ENCODE data around the gene RFX5. TPM values are rescaled to one million over a fixed set of nuclear protein-coding genes. Genes with fewer than 3 reads are reported as not detected.

Gene RFX5
- total RNA-seq (2022; extraction: Qiagen RNA extraction): 18.4 to 23.2 TPM (median 19.2 TPM) in 5 replicates

DNA sequence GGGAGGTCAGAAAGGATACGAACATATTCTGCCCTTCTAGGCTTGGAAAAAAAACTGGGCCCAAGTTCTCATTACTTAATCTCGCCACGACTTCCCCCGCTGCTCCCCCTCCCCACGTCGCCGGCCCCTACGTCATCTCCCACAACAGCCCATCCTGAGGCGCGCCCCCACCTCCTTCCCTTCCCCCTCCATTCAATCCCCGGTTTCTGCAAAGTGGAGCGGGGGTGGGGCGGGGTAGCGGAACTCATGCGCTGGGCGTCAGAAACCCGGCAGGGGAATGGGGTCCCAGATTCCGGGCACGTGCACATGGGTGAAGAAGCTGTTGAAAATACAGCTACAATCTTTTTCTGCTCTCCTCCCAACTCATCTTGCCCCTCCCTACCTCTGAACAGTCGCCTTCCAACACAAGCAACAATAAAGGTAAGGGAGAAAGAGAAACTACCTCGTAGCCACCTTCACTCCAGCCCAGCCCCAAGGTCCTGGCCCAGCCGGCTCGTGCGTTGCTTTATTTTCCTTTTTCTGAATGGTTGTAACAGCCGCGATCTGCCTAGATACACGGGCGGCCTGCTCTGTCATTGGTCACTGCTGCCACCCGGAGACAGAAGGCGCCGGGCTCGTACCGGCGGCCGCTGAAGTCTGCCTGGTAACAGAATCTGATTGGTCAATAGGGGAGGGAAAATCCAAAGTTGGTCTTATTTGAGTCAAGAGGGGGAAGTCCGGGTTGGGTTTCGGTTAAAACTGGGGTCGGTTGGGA lies at the start of gene RFX5:
Gene RFX5 (minus strand): TSS at position 484 of the 754 bp plus-strand sequence. CDS start 932 bp downstream, outside the sequence.

GRCh38 chr1:151372058-151372934 lies 25.2 kb upstream of the RFX5 start, which contains the start of gene SELENBP1:
SELENBP1 (minus strand) TSS chr1:151372705; CDS start chr1:151372641, 64 bp downstream.

GRCh38 chr1:151327223-151327902 lies 19.7 kb downstream of the RFX5 start, which contains the start of gene PI4KB:
PI4KB (minus strand) TSS chr1:151327416; CDS start chr1:151316481, 10,935 bp downstream.

Other genes starting within 250 kb of the RFX5 start
- 1.5 to 2.3 TPM (median 1.5 TPM) in 5 replicates for gene SEMA6C, start 200.6 kb downstream of the RFX5 start, total RNA-seq (2022; extraction: Qiagen RNA extraction)
- gene TNFAIP8L2, start 190.6 kb downstream of the RFX5 start, total RNA-seq (2022; extraction: Qiagen RNA extraction): not detected in 5 replicates
- 5.2 to 7.3 TPM (median 7.1 TPM) in 5 replicates for gene LYSMD1, start 181.3 kb downstream of the RFX5 start, total RNA-seq (2022; extraction: Qiagen RNA extraction)
- gene SCNM1, start 181.1 kb downstream of the RFX5 start, total RNA-seq (2022; extraction: Qiagen RNA extraction): 45.2 to 49.4 TPM (median 47.4 TPM) in 5 replicates
- gene TMOD4, start 171.3 kb downstream of the RFX5 start, total RNA-seq (2022; extraction: Qiagen RNA extraction): 0.23 to 0.43 TPM (median 0.35 TPM) in 3 of 5 replicates, not detected in the others
- 49.1 to 77.7 TPM (median 52.5 TPM) in 5 replicates for gene VPS72, start 157.1 kb downstream of the RFX5 start, total RNA-seq (2022; extraction: Qiagen RNA extraction)
- gene PIP5K1A, start 148.7 kb downstream of the RFX5 start, total RNA-seq (2022; extraction: Qiagen RNA extraction): 57.0 to 64.9 TPM (median 60.7 TPM) in 5 replicates
- 173 to 199 TPM (median 198 TPM) in 5 replicates for gene PSMD4, start 92.5 kb downstream of the RFX5 start, total RNA-seq (2022; extraction: Qiagen RNA extraction)
- 11.3 to 15.1 TPM (median 13.2 TPM) in 5 replicates for gene ZNF687, start 65.0 kb downstream of the RFX5 start, total RNA-seq (2022; extraction: Qiagen RNA extraction)
- 21.3 to 29.4 TPM (median 28.8 TPM) in 5 replicates for gene PI4KB, start 19.8 kb downstream of the RFX5 start, total RNA-seq (2022; extraction: Qiagen RNA extraction)
- gene SELENBP1, start 25.5 kb upstream of the RFX5 start, total RNA-seq (2022; extraction: Qiagen RNA extraction): 6.2 to 7.8 TPM (median 6.6 TPM) in 5 replicates
- 345 to 394 TPM (median 364 TPM) in 5 replicates for gene PSMB4, start 52.3 kb upstream of the RFX5 start, total RNA-seq (2022; extraction: Qiagen RNA extraction)
- 13.8 to 28.1 TPM (median 23.5 TPM) in 5 replicates for gene POGZ, start 112.2 kb upstream of the RFX5 start, total RNA-seq (2022; extraction: Qiagen RNA extraction)
- 1.8 to 2.8 TPM (median 2.6 TPM) in 5 replicates for gene CGN, start 164.1 kb upstream of the RFX5 start, total RNA-seq (2022; extraction: Qiagen RNA extraction)
- gene TUFT1, start 193.1 kb upstream of the RFX5 start, total RNA-seq (2022; extraction: Qiagen RNA extraction): 7.1 to 9.5 TPM (median 8.4 TPM) in 5 replicates

Data from A549 treated with dexamethasone at 1 μM for 4 hours (cell line).